Islet of Langerhans (tissue), 1 donor: ENCODE data around the gene PATJ.
"Not testable (repeated sequence)": the region's sequence is repeated elsewhere in the genome, so short reads cannot be mapped to it uniquely, and the experiment has no call there.

Source experiments
- FAIRE-seq: peaks from one replicate; lab custom pipeline; 2011; peaks lifted over from hg19 to GRCh38; lab: Jason Lieb, UNC

The PATJ gene

GRCh38 chr1:61887076-61887867 is 145.0 kb downstream of the PATJ start:
- FAIRE-seq: no peak

GRCh38 chr1:61887931-61888564 is 145.8 kb downstream of the PATJ start:
- no peak for FAIRE-seq

- no peak for FAIRE-seq
Measured at GRCh38 chr1:61888808-61889207, 146.5 kb downstream of the PATJ start.

GRCh38 chr1:61890435-61890834 is 148.2 kb downstream of the PATJ start:
- FAIRE-seq: not testable (repeated sequence)

- FAIRE-seq: no peak
Measured at GRCh38 chr1:61892977-61893376, 150.7 kb downstream of the PATJ start.

GRCh38 chr1:61894296-61894695 is 152.0 kb downstream of the PATJ start:
- not testable (repeated sequence) for FAIRE-seq

GRCh38 chr1:61895175-61895574 is 152.9 kb downstream of the PATJ start:
- FAIRE-seq: no peak

GRCh38 chr1:61898658-61899057 is 156.4 kb downstream of the PATJ start:
- no peak for FAIRE-seq

- no peak for FAIRE-seq
Measured at GRCh38 chr1:61904354-61904753, 162.1 kb downstream of the PATJ start.

- no peak for FAIRE-seq
Measured at GRCh38 chr1:61907102-61907501, 164.8 kb downstream of the PATJ start.

GRCh38 chr1:61910035-61910434 is 167.8 kb downstream of the PATJ start:
- FAIRE-seq: no peak

GRCh38 chr1:61914823-61915482 is 172.7 kb downstream of the PATJ start:
- no peak for FAIRE-seq

- FAIRE-seq: no peak
Measured at GRCh38 chr1:61921435-61921834, 179.2 kb downstream of the PATJ start.

- no peak for FAIRE-seq
Measured at GRCh38 chr1:61922950-61923480, 180.7 kb downstream of the PATJ start.

GRCh38 chr1:61925591-61926298 is 183.5 kb downstream of the PATJ start:
- no peak for FAIRE-seq

GRCh38 chr1:61926597-61926996 is 184.3 kb downstream of the PATJ start:
- no peak for FAIRE-seq

GRCh38 chr1:61930116-61930645 is 187.9 kb downstream of the PATJ start:
- no peak for FAIRE-seq

- FAIRE-seq: no peak
Measured at GRCh38 chr1:61931587-61932279, 189.5 kb downstream of the PATJ start.

- FAIRE-seq: no peak
Measured at GRCh38 chr1:61935516-61935915, 193.2 kb downstream of the PATJ start.

- FAIRE-seq: no peak
Measured at GRCh38 chr1:61936839-61937238, 194.6 kb downstream of the PATJ start.

GRCh38 chr1:61941794-61942193 is 199.5 kb downstream of the PATJ start:
- peak; percentile 73 for FAIRE-seq

GRCh38 chr1:61942856-61943255 is 200.6 kb downstream of the PATJ start:
- no peak for FAIRE-seq
